Smooth muscle cell of the coronary artery (primary cell): ENCODE data around the gene AKAP10. TPM values are rescaled to one million over a fixed set of nuclear protein-coding genes. Genes with fewer than 3 reads are reported as not detected.

Experiments
- total RNA-seq: library from RNA; depleted of rRNA; stranded (reverse); fragments of >200 nt; gene quantifications from 2 replicates; pipeline ENCODE4 v1.2.3, GENCODE V29; 2014; ENCODE audit warnings: low replicate concordance

Gene AKAP10
- total RNA-seq: 14.7 and 15.6 TPM in 2 replicates

GRCh38 chr17:19977293-19978208, at the start of gene AKAP10:
AKAP10 (minus strand) TSS chr17:19977828; CDS start chr17:19977679, 149 bp downstream.

GRCh38 chr17:20009302-20010098, 31.9 kb upstream of the AKAP10 start, which contains the start of gene SPECC1:
SPECC1 (plus strand) TSS chr17:20009359; CDS start chr17:20096652, 87,293 bp downstream.

GRCh38 chr17:19867329-19868078, 110.1 kb downstream of the AKAP10 start, which contains the start of gene ULK2:
ULK2 (minus strand) TSS chr17:19867936; CDS start chr17:19867417, 519 bp downstream.

Other genes starting within 250 kb of the AKAP10 start
- 0.15 and 2.6 TPM in 2 replicates for gene ALDH3A1, start 229.5 kb downstream of the AKAP10 start, total RNA-seq
- gene ULK2, start 109.9 kb downstream of the AKAP10 start, total RNA-seq: 22.9 and 42.8 TPM in 2 replicates
- 2.6 and 33.6 TPM in 2 replicates for gene SPECC1, start 31.5 kb upstream of the AKAP10 start, total RNA-seq